ENCODE measurements around the gene EPB41L2.
"Not testable (repeated sequence)": the region's sequence is repeated elsewhere in the genome, so short reads cannot be mapped to it uniquely, and the experiment has no call there.

GRCh38 chr6:130987539-130987938, 75.5 kb downstream of the EPB41L2 start:
- TF ChIP-seq EZH2 (IDR thresholded peaks at IDR 0.05; ENCODE audit: insufficient read depth, low read length); CTCF (IDR thresholded peaks at IDR 0.05; ENCODE audit: insufficient read depth, low read depth, low read length): not testable (repeated sequence)
